ENCODE results near the gene DLX1.

- TF ChIP-seq CTCF (IDR thresholded peaks at IDR 0.05) (no peak), POLR2AphosphoS5 (IDR thresholded peaks at IDR 0.05) (no peak), POLR2A (IDR thresholded peaks at IDR 0.05) (no peak)
These were observed 16.6 kb downstream of the DLX1 start for GRCh38 chr2:172101821-172102390.

Data from breast epithelium (tissue), 3 donors.